Measurements from ENCODE around the gene KRTAP4-12. TPM values are rescaled to one million over a fixed set of nuclear protein-coding genes. Genes with fewer than 3 reads are reported as not detected.
"Not testable (repeated sequence)": the region's sequence is repeated elsewhere in the genome, so short reads cannot be mapped to it uniquely, and the experiment has no call there.

KRTAP4-12 gene
- total and polyA plus RNA-seq, 2 donors (not counting 1 experiment from before 2014, with no cell fraction given) = 0.12 TPM; not detected in 1

GRCh38 chr17:41099682-41100480 lies 24.1 kb downstream of the KRTAP4-12 start:
- H3K36me3 ChIP-seq (replicated peaks in 1 of 2; ENCODE audit: control extremely low read depth in 1 of 2, control insufficient read depth in 1 of 2, extremely low read depth in 1 of 2, insufficient read depth in 2 of 2, low read length in 1 of 2); H3K9me3 ChIP-seq (ENCODE audit: control extremely low read depth in 1 of 3, control insufficient read depth in 2 of 3, insufficient read depth in 1 of 3, low read length in 2 of 3); H3K27ac Mint-ChIP-seq; H2AFZ ChIP-seq (ENCODE audit: insufficient read depth, low read depth, low read length, poor library complexity, severe bottlenecking); H4K20me1 ChIP-seq (ENCODE audit: control insufficient read depth, insufficient read depth, low read length, poor library complexity, severe bottlenecking); H3K9me3 Mint-ChIP-seq (ENCODE audit: insufficient read depth); H3K27me3 ChIP-seq (replicated peaks in 1 of 4; ENCODE audit: control extremely low read depth in 1 of 4, control insufficient read depth in 3 of 4, insufficient read depth in 4 of 4, low read length in 3 of 4); H3K4me1 Mint-ChIP-seq; ATAC-seq (ENCODE audit: low read depth); H3K9ac ChIP-seq (ENCODE audit: low read length); POLR2A ChIA-PET; H3K79me2 ChIP-seq (ENCODE audit: control insufficient read depth, insufficient read depth, low read length); H3K4me1 ChIP-seq (ENCODE audit: control insufficient read depth in 2 of 2, insufficient read depth in 2 of 2, low read length in 2 of 2); H3K27ac ChIP-seq (ENCODE audit: low read length in 2 of 2); CTCF ChIA-PET; intact Hi-C loops (cut with micrococcal nuclease); H3K4me3 Mint-ChIP-seq: not testable (repeated sequence)
- Histone ChIP-seq H3K4me2 (replicated peaks; ENCODE audit: low read depth, low read length, poor library complexity, severe bottlenecking) (peak overlapping the region; percentile 4), H3K4me3 (ENCODE audit: control extremely low read depth in 1 of 5, extremely low read depth in 1 of 5, insufficient read depth in 1 of 5, low read depth in 2 of 5, low read length in 4 of 5) (peak overlapping the region in 1 of 5 experiments; percentile 1)
- no CpG with 5 or more reads among the region's 7 CpGs for WGBS (ENCODE audit: insufficient coverage)
- DNase-seq = peak; percentile 29
- H3K27me3 Mint-ChIP-seq = peaks cover 31% of the 10 kb centered on the region

- no peak overlapping the region for H3K27ac Mint-ChIP-seq
- Histone ChIP-seq H3K4me1 (ENCODE audit: control insufficient read depth in 2 of 2, insufficient read depth in 2 of 2, low read length in 2 of 2) (peaks cover 4 to 7% of the 10 kb centered on the region in 2 donors), H3K4me2 (replicated peaks; ENCODE audit: low read depth, low read length, poor library complexity, severe bottlenecking) (no peak overlapping the region), H2AFZ (ENCODE audit: insufficient read depth, low read depth, low read length, poor library complexity, severe bottlenecking) (no peak overlapping the region), H3K27me3 (replicated peaks in 1 of 4; ENCODE audit: control extremely low read depth in 1 of 4, control insufficient read depth in 3 of 4, insufficient read depth in 4 of 4, low read length in 3 of 4) (peaks cover 0 to 5% (median 0%) of the 10 kb centered on the region in 4 experiments), H3K9ac (ENCODE audit: low read length) (no peak overlapping the region), H3K4me3 (ENCODE audit: control extremely low read depth in 1 of 5, extremely low read depth in 1 of 5, insufficient read depth in 1 of 5, low read depth in 2 of 5, low read length in 4 of 5) (no peak overlapping the region), H3K79me2 (ENCODE audit: control insufficient read depth, insufficient read depth, low read length) (no peaks in the 10 kb centered on the region), H3K36me3 (replicated peaks in 1 of 2; ENCODE audit: control extremely low read depth in 1 of 2, control insufficient read depth in 1 of 2, extremely low read depth in 1 of 2, insufficient read depth in 2 of 2, low read length in 1 of 2) (no peaks in the 10 kb centered on the region), H3K9me3 (ENCODE audit: control extremely low read depth in 1 of 3, control insufficient read depth in 2 of 3, insufficient read depth in 1 of 3, low read length in 2 of 3) (peaks cover 0 to 14% (median 0%) of the 10 kb centered on the region in 3 donors), H4K20me1 (ENCODE audit: control insufficient read depth, insufficient read depth, low read length, poor library complexity, severe bottlenecking) (no peaks in the 10 kb centered on the region), H3K27ac (ENCODE audit: low read length in 2 of 2) (no peak overlapping the region)
- no peak for ATAC-seq (ENCODE audit: low read depth)
- DNase-seq = no peak
- 88% methylated on average over 2 of the region's 6 CpGs for WGBS (ENCODE audit: insufficient coverage)
- no peaks in the 10 kb centered on the region for H3K9me3 Mint-ChIP-seq (ENCODE audit: insufficient read depth)
- peaks cover 33% of the 10 kb centered on the region for H3K27me3 Mint-ChIP-seq
- intact Hi-C loops (cut with micrococcal nuclease) = no loop called here
- peaks cover 8% of the 10 kb centered on the region for H3K4me1 Mint-ChIP-seq
- POLR2A ChIA-PET = no interaction called here
- H3K4me3 Mint-ChIP-seq = no peak overlapping the region
- TF ChIP-seq EZH2 (IDR thresholded peaks at IDR 0.05; ENCODE audit: borderline replicate concordance, insufficient read depth, low read depth, low read length, poor library complexity, severe bottlenecking) (no peak), CTCF (IDR thresholded peaks at IDR 0.05) (no peak)
- CTCF ChIA-PET = no interaction called here
Measured at GRCh38 chr17:41098481-41098880, 25.5 kb downstream of the KRTAP4-12 start.
